ENCODE measurements around the gene KRT1. TPM values are rescaled to one million over a fixed set of nuclear protein-coding genes. Genes with fewer than 3 reads are reported as not detected.
"Not testable (repeated sequence)": the region's sequence is repeated elsewhere in the genome, so short reads cannot be mapped to it uniquely, and the experiment has no call there.

Gene KRT1
- total and polyA plus RNA-seq, 2 experiments from 2014 or later, result 0.13 TPM; not detected in 1

- Histone ChIP-seq H3K27ac (no peak overlapping the region), H3K9me2 (replicated peaks; ENCODE audit: insufficient read depth) (no peaks in the 10 kb centered on the region), H3K4me1 (ENCODE audit: insufficient read depth) (no peaks in the 10 kb centered on the region), H3K9me3 (ENCODE audit: low read depth) (no peaks in the 10 kb centered on the region), H3K27me3 (peaks cover 46% of the 10 kb centered on the region), H4K20me1 (ENCODE audit: insufficient read depth, poor library complexity, severe bottlenecking) (no peaks in the 10 kb centered on the region), H3K4me2 (no peak overlapping the region), H3K79me2 (no peaks in the 10 kb centered on the region), H3K4me3 (no peak overlapping the region), H3K36me3 (replicated peaks; ENCODE audit: insufficient read depth, low read depth) (no peaks in the 10 kb centered on the region), H2AFZ (no peak overlapping the region)
- 65% methylated on average over 14 of the region's 14 CpGs for WGBS (ENCODE audit: low lambda C conversion rate, missing lambda C conversion rate)
- peak; percentile 7 for TF ChIP-seq CTCF (IDR thresholded peaks at IDR 0.05; ENCODE audit: poor library complexity)
- TF ChIP-seq EZH2phosphoT487 (IDR thresholded peaks at IDR 0.05; ENCODE audit: low read depth, severe bottlenecking, unreplicated experiment), result no peak
- no peak for TF ChIP-seq EZH2 (IDR thresholded peaks at IDR 0.05; ENCODE audit: borderline replicate concordance)
- no peak for DNase-seq (ENCODE audit: low spot score)
Measured at GRCh38 chr12:52715416-52715815, 35.2 kb upstream of the KRT1 start.

- no peak overlapping the region for H3K4me3 ChIP-seq
- peaks cover 46% of the 10 kb centered on the region for H3K27me3 ChIP-seq
- no peak overlapping the region for H3K27ac ChIP-seq
- DNase-seq (ENCODE audit: low spot score), result no peak
- H3K9me3 ChIP-seq (ENCODE audit: low read depth), result no peaks in the 10 kb centered on the region
- H3K36me3 ChIP-seq (replicated peaks; ENCODE audit: insufficient read depth, low read depth), result no peaks in the 10 kb centered on the region
- H3K4me1 ChIP-seq (ENCODE audit: insufficient read depth), result no peaks in the 10 kb centered on the region
- WGBS (ENCODE audit: low lambda C conversion rate, missing lambda C conversion rate), result 76% methylated on average over 4 of the region's 4 CpGs
- no peaks in the 10 kb centered on the region for H3K9me2 ChIP-seq (replicated peaks; ENCODE audit: insufficient read depth)
- no peak overlapping the region for H2AFZ ChIP-seq
- no peak overlapping the region for H3K4me2 ChIP-seq
- no peaks in the 10 kb centered on the region for H4K20me1 ChIP-seq (ENCODE audit: insufficient read depth, poor library complexity, severe bottlenecking)
- no peaks in the 10 kb centered on the region for H3K79me2 ChIP-seq
- TF ChIP-seq EZH2 (IDR thresholded peaks at IDR 0.05; ENCODE audit: borderline replicate concordance) (no peak), CTCF (IDR thresholded peaks at IDR 0.05; ENCODE audit: poor library complexity) (no peak), EZH2phosphoT487 (IDR thresholded peaks at IDR 0.05; ENCODE audit: low read depth, severe bottlenecking, unreplicated experiment) (no peak)
Measured at GRCh38 chr12:52714887-52715281, 34.7 kb upstream of the KRT1 start.

GRCh38 chr12:52713960-52714886 is 34.0 kb upstream of the KRT1 start:
- no peaks in the 10 kb centered on the region for H3K9me3 ChIP-seq (ENCODE audit: low read depth)
- WGBS (ENCODE audit: low lambda C conversion rate, missing lambda C conversion rate), result 10% methylated on average over 46 of the region's 72 CpGs
- H4K20me1 ChIP-seq (ENCODE audit: insufficient read depth, poor library complexity, severe bottlenecking), result no peaks in the 10 kb centered on the region
- peak; percentile 17 for DNase-seq (ENCODE audit: low spot score)
- no peaks in the 10 kb centered on the region for H3K4me1 ChIP-seq (ENCODE audit: insufficient read depth)
- H3K9me2 ChIP-seq (replicated peaks; ENCODE audit: insufficient read depth), result no peaks in the 10 kb centered on the region
- H3K36me3 ChIP-seq (replicated peaks; ENCODE audit: insufficient read depth, low read depth), result no peaks in the 10 kb centered on the region
- no peak overlapping the region for H3K27ac ChIP-seq
- H3K4me2 ChIP-seq, result peak overlapping the region; percentile 92
- no peak overlapping the region for H3K4me3 ChIP-seq
- TF ChIP-seq EZH2 (IDR thresholded peaks at IDR 0.05; ENCODE audit: borderline replicate concordance) (peak; percentile 86), CTCF (IDR thresholded peaks at IDR 0.05; ENCODE audit: poor library complexity) (no peak)
- H2AFZ ChIP-seq, result peak overlapping the region; percentile 63
- H3K27me3 ChIP-seq, result peaks cover 46% of the 10 kb centered on the region
- H3K79me2 ChIP-seq, result no peaks in the 10 kb centered on the region

- not testable (repeated sequence) for H3K9me2 ChIP-seq (replicated peaks; ENCODE audit: insufficient read depth); H3K27ac ChIP-seq; H3K4me1 ChIP-seq (ENCODE audit: insufficient read depth); H2AFZ ChIP-seq; H4K20me1 ChIP-seq (ENCODE audit: insufficient read depth, poor library complexity, severe bottlenecking); H3K4me3 ChIP-seq; H3K36me3 ChIP-seq (replicated peaks; ENCODE audit: insufficient read depth, low read depth); H3K79me2 ChIP-seq; DNase-seq (ENCODE audit: low spot score); H3K9me3 ChIP-seq (ENCODE audit: low read depth); H3K4me2 ChIP-seq
- H3K27me3 ChIP-seq, result peaks cover 46% of the 10 kb centered on the region
- WGBS (ENCODE audit: low lambda C conversion rate, missing lambda C conversion rate), result 87% methylated on average over 6 of the region's 6 CpGs
Measured at GRCh38 chr12:52712122-52712521, 31.9 kb upstream of the KRT1 start.
